ENCODE data around the gene PSME2. TPM values are rescaled to one million over a fixed set of nuclear protein-coding genes. Genes with fewer than 3 reads are reported as not detected.

The PSME2 gene
- total RNA-seq, 1 experiment from 2014 or later, result 126 TPM

DNA sequence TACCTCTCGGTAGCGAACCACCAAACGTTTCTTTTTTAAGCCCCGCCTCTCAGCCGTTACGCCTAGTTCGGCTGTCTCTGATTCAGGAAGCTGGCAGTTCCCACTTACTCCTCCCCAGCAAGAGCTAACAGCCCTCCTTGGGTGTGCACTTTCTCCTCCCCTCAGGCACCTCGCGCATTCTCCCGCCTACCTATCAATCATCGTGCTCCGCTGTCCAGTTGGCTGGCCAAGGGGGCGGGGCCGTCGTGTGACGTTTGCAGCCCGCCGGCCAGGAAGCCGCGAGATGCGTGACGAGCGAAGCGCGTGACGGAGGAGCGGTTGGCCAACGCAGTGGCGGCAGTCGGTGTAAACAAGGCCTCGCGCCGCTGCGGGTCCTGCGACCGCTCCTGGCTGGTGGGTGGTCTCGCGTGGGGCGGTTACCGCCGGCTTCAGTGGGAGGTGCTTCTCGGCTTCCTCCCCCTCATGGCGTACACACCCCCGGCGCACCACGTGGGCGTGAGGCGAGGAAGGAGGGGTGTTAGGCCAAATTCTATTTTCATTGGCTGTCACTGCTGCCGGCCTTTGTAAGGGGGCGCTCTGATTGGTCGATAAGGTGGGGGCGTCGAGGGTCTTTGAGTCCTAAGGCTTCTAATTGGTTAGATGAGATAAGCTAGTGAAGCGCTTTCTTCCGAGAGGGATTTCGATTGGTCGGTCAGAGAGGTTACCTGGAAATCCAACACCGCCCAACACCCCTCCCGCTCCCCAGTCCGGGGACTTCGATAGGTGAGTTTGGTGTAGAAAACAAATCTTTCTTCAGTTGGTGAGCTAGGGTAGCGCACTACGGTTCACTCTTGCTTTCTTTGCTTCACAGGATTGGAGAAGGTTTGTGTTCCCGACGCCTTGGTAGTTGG lies 31.6 kb downstream of the PSME2 start, which contains the start of the genes DCAF11 and NRL:
Gene DCAF11, plus strand, starts transcription at position 246 of the 890 bp plus-strand sequence. CDS start 818 bp downstream, outside the sequence.
Gene NRL, minus strand, starts transcription at position 418 of the 890 bp plus-strand sequence. CDS start 32,101 bp downstream, outside the sequence.
- Histone ChIP-seq H4K5ac (ENCODE audit: insufficient read length, low read depth, low read length) (no peak within 1 kb of the TSS), H3K4me1 (ENCODE audit: insufficient read depth, low read length) (no peaks in the 10 kb centered on the region), H3K23me2 (ENCODE audit: insufficient read length, low read depth, low read length, poor library complexity, severe bottlenecking) (peaks cover 13% of the 10 kb centered on the region), H3K4ac (ENCODE audit: low read depth, low read length) (no peak within 1 kb of the TSS), H2AK5ac (ENCODE audit: insufficient read length, low read length) (no peak within 1 kb of the TSS), H2AFZ (ENCODE audit: low read length) (no peak within 1 kb of the TSS), H3K27me3 (ENCODE audit: insufficient read depth, low read length) (no peaks in the 10 kb centered on the region), H3T11ph (ENCODE audit: low read length) (no peak within 1 kb of the TSS), H3K23ac (ENCODE audit: insufficient read length, low read depth, low read length) (no peak within 1 kb of the TSS), H3K27ac (ENCODE audit: insufficient read length, low read depth, low read length) (peak within 1 kb of the TSS; percentile 36), H3K9me3 (ENCODE audit: control insufficient read depth, low read depth, low read length) (no peaks in the 10 kb centered on the region), H4K91ac (ENCODE audit: insufficient read length, low read depth, low read length) (no peak within 1 kb of the TSS), H3K14ac (ENCODE audit: insufficient read depth, low read length) (peak within 1 kb of the TSS; percentile 98), H2BK15ac (ENCODE audit: low read depth, low read length) (no peak within 1 kb of the TSS), H2BK20ac (ENCODE audit: low read depth, low read length, poor library complexity, severe bottlenecking) (no peak within 1 kb of the TSS), H3K79me2 (ENCODE audit: insufficient read depth, low read length) (no peaks in the 10 kb centered on the region), H3K79me1 (ENCODE audit: insufficient read depth, low read depth, low read length, poor library complexity, severe bottlenecking) (no peaks in the 10 kb centered on the region), H2BK12ac (ENCODE audit: insufficient read length, low read depth, low read length) (no peak within 1 kb of the TSS), H2BK120ac (ENCODE audit: low read depth, low read length, poor library complexity, severe bottlenecking) (no peak within 1 kb of the TSS), H3K9ac (ENCODE audit: extremely low read depth, insufficient read length, low read length) (peak within 1 kb of the TSS; percentile 75), H4K20me1 (ENCODE audit: control insufficient read depth, insufficient read depth, insufficient read length) (no peaks in the 10 kb centered on the region), H4K8ac (replicated peaks; ENCODE audit: insufficient read length, low read depth, low read length) (no peak within 1 kb of the TSS), H3K56ac (ENCODE audit: insufficient read length, low read depth, low read length) (no peak within 1 kb of the TSS), H3K18ac (ENCODE audit: insufficient read length, low read depth, low read length) (peak within 1 kb of the TSS; percentile 97), H2BK5ac (ENCODE audit: insufficient read length, low read length) (no peak within 1 kb of the TSS), H3K4me2 (ENCODE audit: insufficient read depth, insufficient read length, low read length) (peak within 1 kb of the TSS; percentile 79)
- Mint-ChIP-seq H3K4me3 (peak within 1 kb of the TSS; percentile 93 to 95), H3K4me1 (peaks cover 12 to 15% of the 10 kb centered on the region in 2 experiments), H3K27ac (peak within 1 kb of the TSS; percentile 93 to 100 (median 98)), H3K27me3 (ENCODE audit: low read depth) (peaks cover 3% of the 10 kb centered on the region; the same call in 1 of the 2 replicates), H3K9me3 (no peaks in the 10 kb centered on the region; a peak in 1 of 5 replicates), H3K36me3 (ENCODE audit: insufficient read depth in 1 of 3, low read depth in 3 of 3) (peaks cover 15 to 43% (median 33%) of the 10 kb centered on the region in 3 experiments; a peak in 6 of 7 replicates)
- WGBS (ENCODE audit: extremely low coverage, insufficient read length, low lambda C conversion rate), result no CpG with 5 or more reads among the region's 65 CpGs
- TF ChIP-seq, protein P1, sequence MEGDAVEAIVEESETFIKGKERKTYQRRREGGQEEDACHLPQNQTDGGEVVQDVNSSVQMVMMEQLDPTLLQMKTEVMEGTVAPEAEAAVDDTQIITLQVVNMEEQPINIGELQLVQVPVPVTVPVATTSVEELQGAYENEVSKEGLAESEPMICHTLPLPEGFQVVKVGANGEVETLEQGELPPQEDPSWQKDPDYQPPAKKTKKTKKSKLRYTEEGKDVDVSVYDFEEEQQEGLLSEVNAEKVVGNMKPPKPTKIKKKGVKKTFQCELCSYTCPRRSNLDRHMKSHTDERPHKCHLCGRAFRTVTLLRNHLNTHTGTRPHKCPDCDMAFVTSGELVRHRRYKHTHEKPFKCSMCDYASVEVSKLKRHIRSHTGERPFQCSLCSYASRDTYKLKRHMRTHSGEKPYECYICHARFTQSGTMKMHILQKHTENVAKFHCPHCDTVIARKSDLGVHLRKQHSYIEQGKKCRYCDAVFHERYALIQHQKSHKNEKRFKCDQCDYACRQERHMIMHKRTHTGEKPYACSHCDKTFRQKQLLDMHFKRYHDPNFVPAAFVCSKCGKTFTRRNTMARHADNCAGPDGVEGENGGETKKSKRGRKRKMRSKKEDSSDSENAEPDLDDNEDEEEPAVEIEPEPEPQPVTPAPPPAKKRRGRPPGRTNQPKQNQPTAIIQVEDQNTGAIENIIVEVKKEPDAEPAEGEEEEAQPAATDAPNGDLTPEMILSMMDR (conservative IDR thresholded peaks at IDR 0.05), result no peak
- peak; percentile 99 for DNase-seq
